ENCODE measurements around the gene TFEB. TPM values are rescaled to one million over a fixed set of nuclear protein-coding genes. Genes with fewer than 3 reads are reported as not detected.

Gene TFEB
- total and polyA plus RNA-seq, 8 donors = 7.6 to 37.0 (median 9.8) TPM

- intact Hi-C loops (cut with DNase I) = no loop called here
- DNase-seq (no peak), ATAC-seq (no peak)
- TF ChIP-seq CTCF (IDR thresholded peaks at IDR 0.05) = no peak
- Histone ChIP-seq H3K4me3 (no peak overlapping the region), H3K4me1 (no peaks in the 10 kb centered on the region), H3K27ac (no peak overlapping the region), H3K36me3 (no peaks in the 10 kb centered on the region), H3K9me3 (no peaks in the 10 kb centered on the region), H3K27me3 (no peaks in the 10 kb centered on the region)
These were observed 68.2 kb downstream of the TFEB start for GRCh38 chr6:41667195-41667594.

- Histone ChIP-seq H3K4me3 (no peak overlapping the region), H3K36me3 (no peaks in the 10 kb centered on the region), H3K9me3 (no peaks in the 10 kb centered on the region), H3K4me1 (no peaks in the 10 kb centered on the region), H3K27me3 (peaks cover 0 to 17% of the 10 kb centered on the region in 2 donors), H3K27ac (no peak overlapping the region)
- no peak for TF ChIP-seq CTCF (IDR thresholded peaks at IDR 0.05)
- no peak for ATAC-seq
- intact Hi-C loops (cut with DNase I) = no loop called here
- DNase-seq = peak in 1 of 4 donors; percentile 12
These were observed 71.1 kb downstream of the TFEB start for GRCh38 chr6:41664271-41664670.

GRCh38 chr6:41663568-41663967 lies 71.8 kb downstream of the TFEB start:
- TF ChIP-seq CTCF (IDR thresholded peaks at IDR 0.05) = no peak
- no peak overlapping the region for H3K27ac ChIP-seq
- H3K9me3 ChIP-seq = no peaks in the 10 kb centered on the region
- H3K27me3 ChIP-seq = peaks cover 0 to 18% of the 10 kb centered on the region in 2 donors
- ATAC-seq (no peak), DNase-seq (peak in 1 of 4 donors; percentile 18)
- H3K36me3 ChIP-seq = no peaks in the 10 kb centered on the region
- intact Hi-C loops (cut with DNase I) = no loop called here
- no peaks in the 10 kb centered on the region for H3K4me1 ChIP-seq
- H3K4me3 ChIP-seq = no peak overlapping the region

- ATAC-seq = no peak
- no peak for TF ChIP-seq CTCF (IDR thresholded peaks at IDR 0.05)
- H3K27ac ChIP-seq = no peak overlapping the region
- H3K4me1 ChIP-seq = no peaks in the 10 kb centered on the region
- peaks cover 0 to 18% of the 10 kb centered on the region in 2 donors for H3K27me3 ChIP-seq
- H3K36me3 ChIP-seq = no peaks in the 10 kb centered on the region
- H3K9me3 ChIP-seq = no peaks in the 10 kb centered on the region
- intact Hi-C loops (cut with DNase I) = no loop called here
- no peak overlapping the region for H3K4me3 ChIP-seq
- DNase-seq = no peak
These were observed 75.5 kb downstream of the TFEB start for GRCh38 chr6:41659935-41660334.

GRCh38 chr6:41658636-41659035 lies 76.8 kb downstream of the TFEB start:
- H3K36me3 ChIP-seq = no peaks in the 10 kb centered on the region
- ATAC-seq (no peak), DNase-seq (no peak)
- no peak overlapping the region for H3K4me3 ChIP-seq
- no peak for TF ChIP-seq CTCF (IDR thresholded peaks at IDR 0.05)
- no peaks in the 10 kb centered on the region for H3K4me1 ChIP-seq
- H3K9me3 ChIP-seq = no peaks in the 10 kb centered on the region
- intact Hi-C loops (cut with DNase I) = no loop called here
- H3K27me3 ChIP-seq = peaks cover 0 to 18% of the 10 kb centered on the region in 2 donors
- H3K27ac ChIP-seq = no peak overlapping the region

Data from left lung (tissue), 10 donors.